Endothelial cell (in vitro differentiated cells): ENCODE measurements around the gene PRR5. TPM values are rescaled to one million over a fixed set of nuclear protein-coding genes. Genes with fewer than 3 reads are reported as not detected.
"Not testable (repeated sequence)": the region's sequence is repeated elsewhere in the genome, so short reads cannot be mapped to it uniquely, and the experiment has no call there.

Experiments
- DNase-seq: peaks from one replicate; pipeline ENCODE4 v3.0.0; 2021; ENCODE audit warnings: low spot score
- H3K27ac Mint-ChIP-seq: one replicate; pipeline ENCODE4 v1.8.0; 2021; ENCODE audit warnings: mixed read lengths, inconsistent platforms; ENCODE audit not compliant: unreplicated experiment
- H3K27me3 Mint-ChIP-seq: one replicate; pipeline ENCODE4 v1.8.0; 2021; ENCODE audit warnings: mild to moderate bottlenecking, moderate library complexity, mixed read lengths, inconsistent platforms; ENCODE audit not compliant: unreplicated experiment
- H3K36me3 Mint-ChIP-seq: one replicate; pipeline ENCODE4 v1.8.0; 2021; ENCODE audit warnings: mild to moderate bottlenecking, low read depth, mixed read lengths, inconsistent platforms; ENCODE audit not compliant: unreplicated experiment
- H3K4me1 Mint-ChIP-seq: one replicate; pipeline ENCODE4 v1.8.0; 2021; ENCODE audit warnings: mild to moderate bottlenecking, mixed read lengths, inconsistent platforms; ENCODE audit not compliant: unreplicated experiment
- H3K4me3 Mint-ChIP-seq: one replicate; pipeline ENCODE4 v1.8.0; 2021; ENCODE audit warnings: mild to moderate bottlenecking, mixed read lengths, inconsistent platforms; ENCODE audit not compliant: unreplicated experiment
- H3K9me3 Mint-ChIP-seq: one replicate; pipeline ENCODE4 v1.8.0; 2021; ENCODE audit warnings: mixed read lengths, inconsistent platforms; ENCODE audit not compliant: unreplicated experiment
- total RNA-seq: library from RNA; stranded (reverse); fragmentation: NEBNext Ultra II Directional; extraction: Animal tissue kit (Norgen Biotek cat#: 25700); gene quantifications from one replicate; pipeline ENCODE4 v1.2.1, GENCODE V29; 2021; ENCODE audit not compliant: unreplicated experiment
- TF ChIP-seq, protein P1 (sequence below): fragments of 200-600 bp; sonication (generic); IDR thresholded peaks from one replicate; pipeline ENCODE4 v1.5.0; 2021; ENCODE audit warnings: antibody characterized with exemption; ENCODE audit not compliant: unreplicated experiment

Gene PRR5
- total RNA-seq, 1 donor from 2014 or later: 40.5 TPM

DNA sequence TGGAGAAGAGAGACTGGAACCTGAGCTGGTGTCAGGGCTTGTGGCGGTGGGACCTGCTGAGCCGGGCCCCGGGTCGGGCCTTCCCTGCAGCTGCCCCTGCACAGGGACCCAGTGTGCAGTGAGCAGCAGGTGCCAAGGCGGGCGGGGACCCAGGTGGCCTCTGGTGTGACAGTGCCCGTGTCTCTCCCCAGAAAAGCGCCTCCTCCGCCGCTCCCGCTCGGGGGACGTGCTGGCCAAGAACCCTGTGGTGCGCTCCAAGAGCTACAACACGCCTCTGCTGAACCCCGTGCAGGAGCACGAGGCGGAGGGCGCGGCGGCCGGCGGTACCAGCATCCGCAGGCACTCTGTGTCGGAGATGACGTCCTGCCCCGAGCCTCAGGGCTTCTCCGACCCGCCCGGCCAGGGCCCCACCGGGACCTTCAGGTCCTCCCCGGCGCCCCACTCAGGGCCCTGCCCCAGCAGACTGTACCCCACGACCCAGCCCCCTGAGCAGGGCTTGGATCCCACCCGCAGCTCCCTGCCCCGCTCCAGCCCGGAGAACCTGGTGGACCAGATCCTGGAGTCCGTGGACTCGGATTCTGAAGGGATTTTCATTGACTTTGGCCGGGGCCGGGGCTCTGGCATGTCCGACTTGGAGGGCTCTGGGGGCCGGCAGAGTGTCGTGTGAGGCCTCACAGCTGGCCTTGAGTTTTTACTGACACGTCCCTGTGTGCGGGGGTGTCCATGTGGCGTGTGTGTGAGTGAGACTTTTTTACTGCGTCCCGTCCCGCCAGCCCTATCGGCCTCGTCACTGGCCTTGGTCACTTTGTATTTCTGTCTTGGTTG, 34.8 kb downstream of the PRR5 start:
- TF ChIP-seq, protein P1, sequence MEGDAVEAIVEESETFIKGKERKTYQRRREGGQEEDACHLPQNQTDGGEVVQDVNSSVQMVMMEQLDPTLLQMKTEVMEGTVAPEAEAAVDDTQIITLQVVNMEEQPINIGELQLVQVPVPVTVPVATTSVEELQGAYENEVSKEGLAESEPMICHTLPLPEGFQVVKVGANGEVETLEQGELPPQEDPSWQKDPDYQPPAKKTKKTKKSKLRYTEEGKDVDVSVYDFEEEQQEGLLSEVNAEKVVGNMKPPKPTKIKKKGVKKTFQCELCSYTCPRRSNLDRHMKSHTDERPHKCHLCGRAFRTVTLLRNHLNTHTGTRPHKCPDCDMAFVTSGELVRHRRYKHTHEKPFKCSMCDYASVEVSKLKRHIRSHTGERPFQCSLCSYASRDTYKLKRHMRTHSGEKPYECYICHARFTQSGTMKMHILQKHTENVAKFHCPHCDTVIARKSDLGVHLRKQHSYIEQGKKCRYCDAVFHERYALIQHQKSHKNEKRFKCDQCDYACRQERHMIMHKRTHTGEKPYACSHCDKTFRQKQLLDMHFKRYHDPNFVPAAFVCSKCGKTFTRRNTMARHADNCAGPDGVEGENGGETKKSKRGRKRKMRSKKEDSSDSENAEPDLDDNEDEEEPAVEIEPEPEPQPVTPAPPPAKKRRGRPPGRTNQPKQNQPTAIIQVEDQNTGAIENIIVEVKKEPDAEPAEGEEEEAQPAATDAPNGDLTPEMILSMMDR: no peak
- peaks cover 3% of the 10 kb centered on the region for H3K36me3 Mint-ChIP-seq

DNA sequence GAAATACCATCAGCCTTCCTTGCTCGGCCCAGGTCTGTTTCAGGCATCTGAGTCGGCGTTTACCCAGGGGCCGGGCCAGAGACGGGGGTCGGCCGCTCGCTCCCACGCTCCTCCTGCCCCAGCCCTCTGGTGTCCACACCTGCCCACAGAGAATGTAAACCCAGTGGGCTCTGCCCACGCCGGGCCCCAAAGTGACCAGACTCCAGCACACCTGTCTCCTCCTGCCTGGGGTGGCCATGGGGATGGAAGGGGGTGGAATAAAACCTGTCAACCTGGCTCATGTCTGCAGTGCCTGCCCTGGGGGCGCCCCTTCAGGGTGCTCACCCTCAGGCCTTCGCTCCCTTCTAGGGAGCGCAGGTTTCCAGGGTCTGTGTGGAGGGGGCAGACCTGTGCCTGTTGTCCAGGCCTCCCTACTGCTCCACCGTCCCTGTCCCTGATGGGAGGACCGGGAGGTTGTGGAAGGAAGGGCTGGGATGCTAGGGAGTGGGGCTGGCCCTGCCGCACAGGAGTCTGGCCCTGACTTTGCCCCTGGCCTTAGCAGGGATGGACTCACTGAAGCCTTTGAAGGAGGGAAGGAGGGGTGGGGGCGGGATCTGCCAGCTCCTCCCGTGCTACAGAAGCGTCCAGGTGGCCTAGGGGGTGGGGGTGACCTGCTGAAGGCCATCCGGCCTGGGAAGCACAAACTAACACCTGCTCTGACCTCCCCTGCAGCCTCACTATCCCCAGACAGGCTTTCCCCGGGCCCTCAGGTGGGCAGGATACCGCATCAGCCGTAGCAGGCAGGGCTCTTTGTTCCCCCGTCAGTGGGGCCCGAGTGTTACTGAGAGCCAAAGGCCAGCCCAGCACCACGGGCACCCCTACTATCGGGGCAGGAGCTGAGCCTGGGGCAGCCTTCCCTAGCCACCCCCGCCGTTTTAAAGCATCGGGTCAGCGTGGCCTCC, 35.7 kb downstream of the PRR5 start:
- no peaks in the 10 kb centered on the region for H3K9me3 Mint-ChIP-seq
- no peak for DNase-seq
- H3K27me3 Mint-ChIP-seq: peaks cover 12% of the 10 kb centered on the region
- H3K4me1 Mint-ChIP-seq: no peaks in the 10 kb centered on the region
- H3K27ac Mint-ChIP-seq: no peak overlapping the region
- H3K4me3 Mint-ChIP-seq: no peak overlapping the region
- peaks cover under 1% of the 10 kb centered on the region for H3K36me3 Mint-ChIP-seq
- TF ChIP-seq, protein P1: no peak

More for the DNA sequence above, 34.8 kb downstream of the PRR5 start:
- Mint-ChIP-seq H3K4me1 (no peaks in the 10 kb centered on the region), H3K4me3 (no peak overlapping the region), H3K27me3 (peaks cover 11% of the 10 kb centered on the region), H3K27ac (no peak overlapping the region), H3K9me3 (no peaks in the 10 kb centered on the region)
- no peak for DNase-seq

DNA sequence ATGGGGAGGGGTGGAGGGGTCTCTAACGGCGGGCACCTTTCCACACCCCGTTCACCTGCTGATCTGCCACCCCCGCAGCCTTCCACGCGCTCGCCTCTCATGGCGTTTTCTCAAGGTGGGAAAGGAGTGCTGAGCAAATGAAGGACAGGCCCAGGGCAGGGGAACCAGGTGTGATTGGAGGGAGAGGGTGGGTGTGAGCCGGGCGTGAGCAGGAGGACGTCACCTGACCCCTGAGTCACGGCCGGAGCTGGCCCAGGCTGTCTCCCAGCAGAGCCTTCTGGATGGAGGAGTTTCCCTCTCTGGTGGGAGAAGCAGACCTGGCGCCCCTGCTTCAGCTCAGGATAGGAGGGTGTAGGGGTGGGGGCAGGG, 36.3 kb downstream of the PRR5 start:
- Mint-ChIP-seq H3K36me3 (no peaks in the 10 kb centered on the region), H3K9me3 (no peaks in the 10 kb centered on the region), H3K4me3 (no peak overlapping the region), H3K27ac (no peak overlapping the region), H3K4me1 (no peaks in the 10 kb centered on the region), H3K27me3 (peaks cover 10% of the 10 kb centered on the region)
- TF ChIP-seq, protein P1: no peak
- DNase-seq: no peak

DNA sequence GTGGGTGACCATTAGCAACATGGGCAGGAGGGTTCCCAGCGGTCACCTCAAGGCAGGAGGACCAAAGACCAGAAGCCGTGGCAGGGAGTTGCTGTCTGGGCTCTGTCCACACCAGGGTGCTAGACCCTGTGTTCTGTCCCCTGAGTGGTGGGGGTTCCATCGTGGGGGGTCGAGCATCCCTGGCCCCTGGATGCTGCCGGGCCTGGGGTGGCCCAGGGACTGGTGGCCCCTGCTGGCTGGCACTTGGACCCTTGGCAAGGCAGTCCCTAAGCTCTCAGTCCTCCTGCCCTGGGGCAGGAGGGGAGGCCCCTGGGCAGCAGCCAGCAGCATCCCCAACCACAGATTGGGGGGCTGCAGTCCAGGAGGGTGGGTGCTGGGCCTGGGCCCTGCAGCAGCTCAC, 37.0 kb downstream of the PRR5 start:
- Mint-ChIP-seq H3K9me3 (no peaks in the 10 kb centered on the region), H3K27me3 (peaks cover 12% of the 10 kb centered on the region), H3K27ac (no peak overlapping the region), H3K4me3 (no peak overlapping the region), H3K36me3 (no peaks in the 10 kb centered on the region), H3K4me1 (no peaks in the 10 kb centered on the region)
- TF ChIP-seq, protein P1: no peak
- DNase-seq: no peak

DNA sequence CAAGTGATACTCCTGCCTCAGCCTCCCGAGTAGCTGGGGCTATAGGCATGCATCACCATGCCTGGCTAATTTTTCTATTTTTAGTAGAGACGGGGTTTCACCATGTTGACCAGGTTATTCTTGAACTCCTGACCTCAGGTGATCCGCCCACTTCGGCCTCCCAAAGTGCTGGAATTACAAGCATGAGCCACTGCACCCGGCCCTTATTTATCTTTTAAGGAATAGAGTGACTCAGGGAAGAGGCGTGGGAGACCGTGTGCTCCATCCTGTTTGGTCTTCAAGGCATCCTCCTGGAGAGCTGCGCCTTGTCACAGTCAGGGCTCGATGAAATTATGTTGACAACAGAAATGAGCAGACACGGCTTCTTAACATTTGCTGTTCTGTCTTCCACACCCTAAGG, 37.7 kb downstream of the PRR5 start:
- not testable (repeated sequence) for DNase-seq, H3K27ac Mint-ChIP-seq, H3K36me3 Mint-ChIP-seq, H3K4me3 Mint-ChIP-seq, H3K9me3 Mint-ChIP-seq, H3K4me1 Mint-ChIP-seq
- peaks cover 12% of the 10 kb centered on the region for H3K27me3 Mint-ChIP-seq
